ENCODE data around the gene ATG5.

DNA sequence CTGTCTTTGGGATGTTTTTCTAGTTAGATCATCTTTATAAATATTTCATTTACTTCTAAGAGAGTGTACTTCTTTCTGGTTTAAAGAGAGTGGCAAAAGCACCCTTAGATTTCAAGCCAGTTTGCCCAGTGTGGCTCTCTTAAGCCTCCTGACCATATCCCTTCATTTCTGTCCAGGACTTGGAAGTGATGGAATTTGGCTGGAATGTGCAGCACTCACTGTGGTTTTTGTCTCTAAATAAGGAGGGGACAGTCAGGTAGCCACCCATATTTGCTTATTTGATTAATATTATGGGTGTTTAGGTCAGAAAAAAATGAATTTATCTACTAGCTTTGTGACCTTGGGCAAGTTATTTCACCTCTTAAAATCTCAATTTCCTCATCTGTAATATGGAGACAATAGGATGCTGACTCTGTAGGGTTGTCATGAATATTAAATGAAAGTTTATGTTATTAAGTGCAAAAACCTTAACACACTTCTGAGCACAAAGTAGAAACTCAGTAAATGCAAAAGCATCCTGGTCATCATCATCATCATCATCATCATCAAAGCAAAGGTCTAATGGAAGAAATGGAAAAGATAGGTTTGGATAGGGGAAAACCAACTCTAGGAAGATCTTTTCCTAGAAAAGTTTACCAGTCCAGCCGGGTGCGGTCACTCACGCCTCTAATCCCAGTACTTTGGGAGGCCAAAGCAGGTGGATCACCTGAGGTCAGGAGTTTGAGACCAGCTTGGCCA, 38.0 kb upstream of the ATG5 start:
- TF ChIP-seq, protein P1, sequence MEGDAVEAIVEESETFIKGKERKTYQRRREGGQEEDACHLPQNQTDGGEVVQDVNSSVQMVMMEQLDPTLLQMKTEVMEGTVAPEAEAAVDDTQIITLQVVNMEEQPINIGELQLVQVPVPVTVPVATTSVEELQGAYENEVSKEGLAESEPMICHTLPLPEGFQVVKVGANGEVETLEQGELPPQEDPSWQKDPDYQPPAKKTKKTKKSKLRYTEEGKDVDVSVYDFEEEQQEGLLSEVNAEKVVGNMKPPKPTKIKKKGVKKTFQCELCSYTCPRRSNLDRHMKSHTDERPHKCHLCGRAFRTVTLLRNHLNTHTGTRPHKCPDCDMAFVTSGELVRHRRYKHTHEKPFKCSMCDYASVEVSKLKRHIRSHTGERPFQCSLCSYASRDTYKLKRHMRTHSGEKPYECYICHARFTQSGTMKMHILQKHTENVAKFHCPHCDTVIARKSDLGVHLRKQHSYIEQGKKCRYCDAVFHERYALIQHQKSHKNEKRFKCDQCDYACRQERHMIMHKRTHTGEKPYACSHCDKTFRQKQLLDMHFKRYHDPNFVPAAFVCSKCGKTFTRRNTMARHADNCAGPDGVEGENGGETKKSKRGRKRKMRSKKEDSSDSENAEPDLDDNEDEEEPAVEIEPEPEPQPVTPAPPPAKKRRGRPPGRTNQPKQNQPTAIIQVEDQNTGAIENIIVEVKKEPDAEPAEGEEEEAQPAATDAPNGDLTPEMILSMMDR (conservative IDR thresholded peaks at IDR 0.05; ENCODE audit: low read length): no peak
- TF ChIP-seq EZH2phosphoT487 (IDR thresholded peaks at IDR 0.05; ENCODE audit: borderline replicate concordance, low read depth, low read length): no peak
